GM21381 (cell line): ENCODE measurements around the gene MPIG6B.

Source experiments
- ATAC-seq: cut with Tn5 transposase; IDR thresholded peaks from one replicate; pipeline ENCODE4 v1.9.1; 2021; ENCODE audit warnings: mild to moderate bottlenecking, moderate library complexity; ENCODE audit not compliant: unreplicated experiment

The MPIG6B gene

GRCh38 chr6:31723245-31723979 is at the start of gene MPIG6B:
Gene MPIG6B, plus strand, starts transcription at chr6:31723373. Its CDS starts 11 bp downstream, at chr6:31723384.
- ATAC-seq, result no peak

- no peak for ATAC-seq
Measured at GRCh38 chr6:31676322-31676903, 46.8 kb upstream of the MPIG6B start.

- ATAC-seq, result no peak
Measured at GRCh38 chr6:31676904-31677303, 46.3 kb upstream of the MPIG6B start.

GRCh38 chr6:31677955-31678354 is 45.2 kb upstream of the MPIG6B start:
- no peak for ATAC-seq

GRCh38 chr6:31680226-31681134 is 42.7 kb upstream of the MPIG6B start, which contains the start of gene LY6G5C:
Gene LY6G5C, minus strand, starts transcription at chr6:31681067. Its CDS starts 694 bp downstream, at chr6:31680373.
- ATAC-seq, result no peak

GRCh38 chr6:31681135-31681671 is 42.0 kb upstream of the MPIG6B start:
- no peak for ATAC-seq

- ATAC-seq, result no peak
Measured at GRCh38 chr6:31683591-31683990, 39.6 kb upstream of the MPIG6B start.

- ATAC-seq, result no peak
Measured at GRCh38 chr6:31686483-31686882, 36.7 kb upstream of the MPIG6B start.

- no peak for ATAC-seq
Measured at GRCh38 chr6:31687321-31687720, 35.9 kb upstream of the MPIG6B start.

- ATAC-seq, result no peak
Measured at GRCh38 chr6:31687860-31688693, 35.1 kb upstream of the MPIG6B start.

- ATAC-seq, result no peak
Measured at GRCh38 chr6:31689249-31690110, 33.7 kb upstream of the MPIG6B start.

- ATAC-seq, result no peak
Measured at GRCh38 chr6:31690231-31691077, 32.7 kb upstream of the MPIG6B start.

- ATAC-seq, result no peak
Measured at GRCh38 chr6:31691078-31691463, 32.1 kb upstream of the MPIG6B start.

- no peak for ATAC-seq
Measured at GRCh38 chr6:31691564-31692108, 31.5 kb upstream of the MPIG6B start.

GRCh38 chr6:31692353-31692752 is 30.8 kb upstream of the MPIG6B start:
- no peak for ATAC-seq

- ATAC-seq, result no peak
Measured at GRCh38 chr6:31692886-31693285, 30.3 kb upstream of the MPIG6B start.

GRCh38 chr6:31693535-31693934 is 29.6 kb upstream of the MPIG6B start:
- no peak for ATAC-seq

GRCh38 chr6:31697555-31697954 is 25.6 kb upstream of the MPIG6B start:
- ATAC-seq, result no peak
